H1 (cell line): Measurements from ENCODE around the gene NAMPT. TPM values are rescaled to one million over a fixed set of nuclear protein-coding genes. Genes with fewer than 3 reads are reported as not detected.

Experiments used
- CTCF ChIA-PET: fragments of 300-600 bp; sonication (Branson Sonifier 250); formaldehyde crosslinking; loops from one replicate; lab custom pipeline; 2021; ENCODE audit not compliant: partially characterized antibody; lab: Charles Lee
- POLR2A ChIA-PET: fragments of 300-600 bp; sonication (Branson Sonifier 250); formaldehyde crosslinking; loops from one replicate; lab custom pipeline; 2021; ENCODE audit warnings: inconsistent platforms; ENCODE audit not compliant: partially characterized antibody; lab: Charles Lee
- DNase-seq, 2 experiments: peaks; one replicate each; pipeline versions ENCODE4 v3.0.0 to v3.0.0-alpha.2; 2010 to 2022; ENCODE audit warnings: low spot score in 2 of 2, low read depth in 1 of 2, mixed read lengths in 1 of 2
- FAIRE-seq: peaks from 2 replicates; lab custom pipeline; 2011; peaks lifted over from hg19 to GRCh38; lab: Jason Lieb, UNC
- H2AFZ ChIP-seq: 2 replicates; pipeline ENCODE4 v1.8.1; 2012; ENCODE audit warnings: low read length, inconsistent platforms
- H2AK5ac ChIP-seq: 2 replicates; pipeline ENCODE4 v1.6.1; 2013; ENCODE audit warnings: low read depth, low read length
- H2BK120ac ChIP-seq: replicated peaks from 2 replicates; pipeline ENCODE3; 2013; ENCODE audit warnings: low read depth, low read length, inconsistent platforms
- H2BK12ac ChIP-seq: 2 replicates; pipeline ENCODE4 v1.6.1; 2013; ENCODE audit warnings: low read depth, low read length
- H2BK15ac ChIP-seq: 2 replicates; pipeline ENCODE4 v1.6.1; 2013; ENCODE audit warnings: low read length
- H2BK20ac ChIP-seq: 2 replicates; pipeline ENCODE4 v1.6.1; 2013; ENCODE audit warnings: low read length
- H2BK5ac ChIP-seq: 2 replicates; pipeline ENCODE4 v1.6.1; 2013; ENCODE audit warnings: low read depth, low read length
- H3K14ac ChIP-seq: 2 replicates; pipeline ENCODE4 v1.6.1; 2013; ENCODE audit warnings: inconsistent platforms; ENCODE audit not compliant: insufficient read length
- H3K18ac ChIP-seq: 2 replicates; pipeline ENCODE4 v1.6.1; 2013; ENCODE audit warnings: low read length; ENCODE audit errors: extremely low read depth
- H3K23ac ChIP-seq: 2 replicates; pipeline ENCODE4 v1.6.1; 2013; ENCODE audit warnings: inconsistent platforms; ENCODE audit not compliant: insufficient read length
- H3K23me2 ChIP-seq: 2 replicates; pipeline ENCODE4 v1.6.1; 2013; ENCODE audit warnings: low read depth, low read length
- H3K27ac ChIP-seq: 2 replicates; pipeline ENCODE4 v1.6.1; 2011; ENCODE audit warnings: low read depth, low read length, inconsistent platforms
- H3K27me3 ChIP-seq, 4 experiments: replicated peaks in 1 of 4; 1 replicate in 1 of 4; 2 replicates in 3 of 4; pipeline versions ENCODE4 v1.6.1 to v1.8.1; 2011 to 2013; ENCODE audit warnings: low read length in 3 of 4, mild to moderate bottlenecking in 3 of 4, inconsistent platforms in 2 of 4, mixed read lengths in 2 of 4, moderate library complexity in 1 of 4; ENCODE audit not compliant: control insufficient read depth in 3 of 4, insufficient read depth in 3 of 4; ENCODE audit errors: extremely low read depth in 1 of 4
- H3K36me3 ChIP-seq, 4 experiments: 2 replicates each; pipeline versions ENCODE4 v1.6.1 to v1.8.1; 2011 to 2013; ENCODE audit warnings: mild to moderate bottlenecking in 4 of 4, low read length in 3 of 4, moderate library complexity in 2 of 4, control low read depth in 1 of 4, inconsistent platforms in 1 of 4; ENCODE audit not compliant: insufficient read depth in 4 of 4, control insufficient read depth in 2 of 4
- H3K4ac ChIP-seq: replicated peaks from 2 replicates; pipeline ENCODE3; 2013; ENCODE audit warnings: low read length, low read depth, mixed read lengths, inconsistent platforms; ENCODE audit not compliant: insufficient read length
- H3K4me1 ChIP-seq, 4 experiments: replicated peaks in 1 of 4; 1 replicate in 1 of 4; 2 replicates in 3 of 4; pipeline versions ENCODE4 v1.6.1 to v1.8.1; 2011 to 2013; ENCODE audit warnings: low read length in 3 of 4, inconsistent platforms in 2 of 4, mixed read lengths in 1 of 4; ENCODE audit not compliant: insufficient read depth in 4 of 4, control insufficient read depth in 3 of 4
- H3K4me2 ChIP-seq, 2 experiments: 2 replicates each; pipeline versions ENCODE4 v1.6.1 to v1.8.1; 2011 to 2013; ENCODE audit warnings: low read depth in 2 of 2, low read length in 2 of 2, control low read depth in 1 of 2, inconsistent platforms in 1 of 2, mild to moderate bottlenecking in 1 of 2; ENCODE audit not compliant: insufficient read depth in 1 of 2
- H3K4me3 ChIP-seq, 4 experiments: fragments of 200-600, 300-600 bp in 1 of 4; sonication (generic), shearing (Covaris generic), sonication (Bioruptor Twin) in 1 of 4; 2 replicates each; pipeline versions ENCODE4 v1.5.1 to v1.8.1; 2011 to 2016; ENCODE audit warnings: low read length in 4 of 4, low read depth in 3 of 4, control low read depth in 2 of 4, inconsistent platforms in 2 of 4, mild to moderate bottlenecking in 2 of 4, mixed read lengths in 1 of 4, moderate library complexity in 1 of 4; ENCODE audit not compliant: insufficient read depth in 2 of 4; ENCODE audit errors: extremely low read depth in 1 of 4
- H3K56ac ChIP-seq: replicated peaks from 2 replicates; pipeline ENCODE3; 2013; ENCODE audit warnings: low read depth, mild to moderate bottlenecking, mixed read lengths, low read length, inconsistent platforms; ENCODE audit not compliant: insufficient read length
- H3K79me1 ChIP-seq: 2 replicates; pipeline ENCODE4 v1.6.1; 2013; ENCODE audit warnings: low read depth, low read length, control low read depth
- H3K79me2 ChIP-seq, 2 experiments: 2 replicates each; pipeline versions ENCODE4 v1.6.1 to v1.8.1; 2012 to 2013; ENCODE audit warnings: low read length in 2 of 2, mild to moderate bottlenecking in 2 of 2, inconsistent platforms in 1 of 2; ENCODE audit not compliant: insufficient read depth in 2 of 2, control insufficient read depth in 1 of 2
- H3K9ac ChIP-seq, 4 experiments: replicated peaks in 1 of 4; 1 replicate in 1 of 4; 2 replicates in 3 of 4; pipeline versions ENCODE4 v1.6.1 to v1.8.1; 2011 to 2013; ENCODE audit warnings: low read depth in 3 of 4, low read length in 3 of 4, control low read depth in 2 of 4, mild to moderate bottlenecking in 2 of 4, moderate library complexity in 2 of 4, inconsistent platforms in 1 of 4; ENCODE audit errors: extremely low read depth in 1 of 4
- H3K9me3 ChIP-seq, 2 experiments: 2 replicates each; pipeline versions ENCODE4 v1.6.1 to v1.8.1; 2012 to 2013; ENCODE audit warnings: mild to moderate bottlenecking in 2 of 2, moderate library complexity in 2 of 2, control low read depth in 1 of 2, inconsistent platforms in 1 of 2, low read depth in 1 of 2, low read length in 1 of 2, mixed read lengths in 1 of 2; ENCODE audit not compliant: insufficient read depth in 2 of 2
- H4K20me1 ChIP-seq, 2 experiments: replicated peaks in 1 of 2; 2 replicates each; pipeline versions ENCODE3 to v1.8.1; 2011 to 2013; ENCODE audit warnings: inconsistent platforms in 2 of 2, low read length in 2 of 2, mild to moderate bottlenecking in 1 of 2; ENCODE audit not compliant: insufficient read depth in 2 of 2, control insufficient read depth in 1 of 2
- H4K5ac ChIP-seq: 2 replicates; pipeline ENCODE4 v1.6.1; 2013; ENCODE audit warnings: low read length, low read depth, mixed read lengths, inconsistent platforms; ENCODE audit not compliant: insufficient read length
- H4K8ac ChIP-seq: 2 replicates; pipeline ENCODE4 v1.8.0; 2013; ENCODE audit warnings: mild to moderate bottlenecking, moderate library complexity, low read length, inconsistent platforms; ENCODE audit not compliant: insufficient read depth; ENCODE audit errors: extremely low read depth
- H4K91ac ChIP-seq: replicated peaks from 2 replicates; pipeline ENCODE3; 2013; ENCODE audit warnings: low read length, mixed read lengths, inconsistent platforms; ENCODE audit not compliant: insufficient read length
- CBX5 ChIP-seq: fragments of 300-800, 300-1000 bp; sonication (generic); IDR thresholded peaks from 2 replicates; pipeline ENCODE4 v1.7.1; 2016; ENCODE audit warnings: antibody characterized with exemption, low read length, low read depth
- CTBP2 ChIP-seq: IDR thresholded peaks from 2 replicates; pipeline ENCODE4 v1.7.0; 2011; ENCODE audit warnings: borderline replicate concordance, mild to moderate bottlenecking, moderate library complexity, mixed read lengths, low read length; ENCODE audit not compliant: insufficient read depth, insufficient read length
- EGR1 ChIP-seq: IDR thresholded peaks from 2 replicates; pipeline ENCODE4 v1.6.1; 2011; ENCODE audit warnings: low read depth, low read length, borderline replicate concordance
- FOSL1 ChIP-seq: IDR thresholded peaks from 2 replicates; pipeline ENCODE4 v1.6.1; 2011; ENCODE audit warnings: mild to moderate bottlenecking, low read depth, low read length, moderate library complexity; ENCODE audit not compliant: insufficient read depth
- RFX5 ChIP-seq: IDR thresholded peaks from 2 replicates; pipeline ENCODE4 v1.6.1; 2011; ENCODE audit warnings: low read depth, low read length, improper control_type of control experiment, borderline replicate concordance
- SAP30 ChIP-seq: fragments of 300-600 bp; sonication (generic); IDR thresholded peaks from 2 replicates; pipeline ENCODE4 v1.7.1; 2012; ENCODE audit warnings: low read length, moderate library complexity, mild to moderate bottlenecking, inconsistent platforms; ENCODE audit not compliant: insufficient read depth, insufficient replicate concordance
- WGBS, 2 experiments: shearing (Covaris generic) in 1 of 2; methylation state at CpG; one replicate each; pipeline versions ENCODE4 v1.1.6 to v1.1.7; 2013 to 2015; ENCODE audit warnings: low lambda C conversion rate in 2 of 2, mixed read lengths in 2 of 2, inconsistent platforms in 1 of 2, low coverage in 1 of 2, missing lambda C conversion rate in 1 of 2; ENCODE audit not compliant: insufficient replicate concordance in 2 of 2, insufficient coverage in 1 of 2, insufficient read length in 1 of 2; ENCODE audit errors: extremely low coverage in 1 of 2, missing lambda C conversion rate in 1 of 2; 5-methylcytosine and 5-hydroxymethylcytosine counted together
- polyA plus RNA-seq, 7 experiments: library from polyadenylated mRNA; depleted of rRNA in 3 of 7; stranded (reverse) in 5 of 7; unstranded in 2 of 7; fragments of >200 nt in 5 of 7; fragments of 200-250 nt in 2 of 7; gene quantifications; 1 replicate in 5 of 7; 2 replicates in 1 of 7; 4 replicates in 1 of 7; pipeline versions ENCODE4 v1.2.1 to v1.2.3, GENCODE V29; 2011 to 2013; ENCODE audit warnings: missing spikeins in 2 of 7, mixed read lengths in 2 of 7
- total RNA-seq: library from RNA; stranded (reverse); fragmentation: NEBNext Ultra II Directional; extraction: Animal tissue kit (Norgen Biotek cat#: 25700); gene quantifications from 2 replicates; pipeline ENCODE4 v1.2.1, GENCODE V29; 2021

The NAMPT gene
- total and polyA plus RNA-seq, 2 of the 8 experiments (the other 6 are each of a cell fraction or from before 2014, with no cell fraction given): 15.4 to 95.9 TPM

GRCh38 chr7:106199813-106200364 lies 84.9 kb downstream of the NAMPT start:
- H3K4ac ChIP-seq: no peak overlapping the region
- H2BK120ac ChIP-seq: no peak overlapping the region
- no peaks in the 10 kb centered on the region for H3K27me3 ChIP-seq
- ChIA-PET POLR2A (no interaction called here), CTCF (interaction anchor here (0.5 kb wide), 1 partner anchor 158 kb away, joined by 3 read pairs; no protein-coding TSS in a partner anchor)
- H3K4me2 ChIP-seq: no peak overlapping the region
- 91% methylated on average over 6 of the region's 6 CpGs; no CpG with 5 or more reads in 1 of the 2 experiments for WGBS, 2 experiments
- no peaks in the 10 kb centered on the region for H3K36me3 ChIP-seq
- H2BK15ac ChIP-seq: no peak overlapping the region
- no peak overlapping the region for H4K91ac ChIP-seq
- H3K79me2 ChIP-seq: no peaks in the 10 kb centered on the region
- no peaks in the 10 kb centered on the region for H3K23me2 ChIP-seq
- H2BK5ac ChIP-seq: no peak overlapping the region
- no peak overlapping the region for H3K56ac ChIP-seq
- no peaks in the 10 kb centered on the region for H3K4me1 ChIP-seq
- H3K14ac ChIP-seq: no peak overlapping the region
- no peak overlapping the region for H2BK20ac ChIP-seq
- no peak overlapping the region for H2BK12ac ChIP-seq
- no peak overlapping the region for H3K18ac ChIP-seq
- H4K20me1 ChIP-seq: no peaks in the 10 kb centered on the region
- no peak overlapping the region for H2AK5ac ChIP-seq
- no peak overlapping the region for H4K8ac ChIP-seq
- H3K27ac ChIP-seq: no peak overlapping the region
- H4K5ac ChIP-seq: no peak overlapping the region
- no peaks in the 10 kb centered on the region for H3K79me1 ChIP-seq
- no peak overlapping the region for H3K4me3 ChIP-seq
- DNase-seq: no peak
- no peak overlapping the region for H2AFZ ChIP-seq
- no peak overlapping the region for H3K23ac ChIP-seq
- H3K9ac ChIP-seq: no peak overlapping the region
- H3K9me3 ChIP-seq: no peaks in the 10 kb centered on the region
- FAIRE-seq: no peak
- TF ChIP-seq CTBP2 (no peak), FOSL1 (no peak), SAP30 (no peak), EGR1 (no peak), RFX5 (no peak), CBX5 (no peak)
